HUES64 (cell line): ENCODE measurements around the gene KISS1.

ENCODE experiments used
- H3K27ac ChIP-seq: 2 replicates; pipeline ENCODE4 v1.7.0; 2013; ENCODE audit warnings: low read depth, low read length, inconsistent platforms
- H3K27me3 ChIP-seq: 2 replicates; pipeline ENCODE4 v1.6.1; 2013; ENCODE audit warnings: mild to moderate bottlenecking, low read length; ENCODE audit not compliant: insufficient read depth
- H3K36me3 ChIP-seq: 2 replicates; pipeline ENCODE4 v1.6.1; 2013; ENCODE audit warnings: mild to moderate bottlenecking, low read length; ENCODE audit not compliant: insufficient read depth
- H3K4me1 ChIP-seq: 2 replicates; pipeline ENCODE4 v1.6.1; 2013; ENCODE audit warnings: mild to moderate bottlenecking, low read length, moderate library complexity; ENCODE audit not compliant: insufficient read depth
- H3K4me3 ChIP-seq: 2 replicates; pipeline ENCODE4 v1.5.1; 2013; ENCODE audit warnings: mild to moderate bottlenecking, low read length, moderate library complexity
- H3K9ac ChIP-seq: 2 replicates; pipeline ENCODE4 v1.6.1; 2013; ENCODE audit warnings: mild to moderate bottlenecking, low read depth, low read length
- H3K9me3 ChIP-seq: 2 replicates; pipeline ENCODE4 v1.6.1; 2013; ENCODE audit warnings: low read depth, low read length; ENCODE audit not compliant: insufficient read depth
- WGBS: fragments of 150-250, 120-280 bp; methylation state at CpG from one replicate; pipeline ENCODE4 v1.1.7; 2013; ENCODE audit warnings: missing lambda C conversion rate; 5-methylcytosine and 5-hydroxymethylcytosine counted together

Gene KISS1

DNA sequence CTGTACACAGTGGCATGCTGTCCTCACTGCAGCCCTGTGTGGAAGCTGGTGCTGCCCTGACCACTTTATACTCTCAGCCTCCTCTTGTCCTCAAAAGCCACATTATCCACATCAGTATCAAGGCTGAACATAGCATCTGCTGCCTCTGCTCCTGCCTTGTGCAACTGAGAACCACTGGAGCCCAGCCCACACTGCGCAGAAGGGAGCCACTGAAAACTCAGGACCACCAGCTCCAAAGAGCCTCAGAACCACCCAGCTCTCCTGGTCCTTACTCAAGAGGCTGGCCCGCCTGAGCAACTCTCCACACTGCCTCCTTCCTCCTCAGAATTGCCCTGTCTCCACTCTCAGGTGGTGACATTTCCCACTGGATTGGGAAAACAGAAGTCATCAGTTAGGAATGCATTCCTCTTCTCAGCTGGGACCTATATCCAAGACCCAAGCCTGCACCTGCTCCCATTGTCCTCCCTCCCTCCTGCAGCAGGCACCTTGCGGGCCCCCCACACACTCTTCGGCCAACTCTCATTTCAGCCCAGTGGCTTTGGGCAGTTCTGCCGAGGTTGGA, 7.0 kb upstream of the KISS1 start:
- Histone ChIP-seq H3K9me3 (no peaks in the 10 kb centered on the region), H3K4me1 (peaks cover 3% of the 10 kb centered on the region; the same call in 1 of the 2 replicates), H3K9ac (no peak overlapping the region), H3K36me3 (no peaks in the 10 kb centered on the region), H3K27me3 (no peaks in the 10 kb centered on the region; the same call in 1 of the 2 replicates), H3K4me3 (no peak overlapping the region), H3K27ac (no peak overlapping the region)
- WGBS = 84% methylated on average over 5 of the region's 5 CpGs

DNA sequence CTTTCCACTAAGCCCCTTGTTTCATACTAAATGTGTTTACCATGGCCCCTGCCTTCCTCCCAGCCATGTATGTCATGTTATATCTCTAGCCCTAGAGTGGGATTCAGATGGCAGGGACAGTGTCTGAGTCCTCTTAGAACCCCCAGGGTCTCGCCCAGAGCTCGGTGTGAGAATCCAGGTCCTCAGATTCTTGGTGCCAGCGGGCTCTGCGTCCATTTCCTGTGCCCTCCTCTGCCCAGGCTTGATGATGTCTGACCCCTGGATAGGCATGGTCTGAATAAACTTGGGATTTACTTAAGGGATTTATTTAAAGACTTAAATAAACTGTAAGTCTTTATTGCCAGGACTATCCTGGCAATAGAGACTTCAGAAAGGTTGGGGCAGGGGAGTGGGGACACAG, 6.2 kb upstream of the KISS1 start:
- WGBS = 91% methylated on average over 4 of the region's 4 CpGs
- H3K9ac ChIP-seq = no peak overlapping the region
- H3K4me1 ChIP-seq = peaks cover 3% of the 10 kb centered on the region; the same call in 1 of the 2 replicates
- H3K4me3 ChIP-seq = no peak overlapping the region
- H3K36me3 ChIP-seq = no peaks in the 10 kb centered on the region
- no peaks in the 10 kb centered on the region for H3K9me3 ChIP-seq
- H3K27me3 ChIP-seq = no peaks in the 10 kb centered on the region; the same call in 1 of the 2 replicates
- no peak overlapping the region for H3K27ac ChIP-seq

DNA sequence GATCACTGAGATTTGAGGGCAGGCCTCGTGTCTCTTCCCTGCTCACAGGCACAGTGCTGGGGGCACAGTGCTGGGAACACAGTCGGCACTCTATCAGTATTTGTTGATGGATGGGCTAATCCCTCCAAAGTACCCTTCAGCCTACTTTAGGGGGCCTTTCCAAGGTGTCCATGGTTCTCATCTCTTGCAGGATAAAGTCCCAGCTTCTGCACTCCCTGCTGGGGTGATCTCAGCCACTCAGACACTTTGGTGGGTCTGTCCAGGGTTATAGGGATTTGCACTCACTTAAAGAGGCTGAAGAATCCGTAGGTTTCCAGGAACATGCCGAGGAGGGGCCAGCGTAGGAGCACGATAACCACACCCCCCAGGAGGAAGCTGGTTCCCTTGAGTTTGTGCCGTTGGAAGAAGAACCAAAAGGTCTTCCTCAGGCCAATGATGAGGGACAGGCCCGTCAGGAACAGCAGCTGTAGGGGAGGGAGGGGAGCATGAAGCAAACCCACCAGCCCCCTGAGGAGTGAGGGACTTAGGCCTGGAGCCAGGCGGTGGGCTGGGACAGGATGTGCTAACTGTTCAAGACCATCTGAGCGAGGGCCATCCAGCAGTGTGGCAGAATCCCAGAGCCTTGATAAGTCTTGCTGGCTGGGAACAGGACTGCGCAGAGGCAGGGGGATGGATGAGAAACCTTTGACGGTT, 5.2 kb upstream of the KISS1 start:
- Histone ChIP-seq H3K36me3 (no peaks in the 10 kb centered on the region), H3K9ac (no peak overlapping the region), H3K27ac (no peak overlapping the region), H3K27me3 (no peaks in the 10 kb centered on the region; the same call in 1 of the 2 replicates), H3K4me3 (no peak overlapping the region), H3K4me1 (peaks cover 3% of the 10 kb centered on the region; the same call in 1 of the 2 replicates), H3K9me3 (no peaks in the 10 kb centered on the region)
- 93% methylated on average over 12 of the region's 12 CpGs for WGBS

DNA sequence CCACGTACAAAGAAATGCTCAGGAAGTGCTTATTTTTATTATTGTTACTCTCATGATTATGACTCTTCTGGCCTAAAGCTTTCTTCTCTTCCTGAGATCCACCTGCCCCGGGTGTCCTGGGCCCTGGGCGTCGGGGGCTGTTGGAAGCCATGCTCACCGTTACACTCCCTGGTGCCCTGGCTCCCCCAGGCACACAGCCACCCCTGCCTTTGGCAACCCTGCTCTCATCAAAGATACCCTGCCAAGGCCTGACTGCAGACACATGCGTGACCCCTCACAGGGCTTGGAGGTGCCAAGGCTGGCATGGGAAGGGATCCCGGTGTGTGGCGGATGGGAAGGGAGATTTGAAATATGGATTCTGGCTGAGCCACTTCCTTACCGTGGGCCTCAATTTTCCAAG, 3.3 kb upstream of the KISS1 start:
- Histone ChIP-seq H3K27ac (no peak overlapping the region), H3K4me3 (no peak overlapping the region), H3K9me3 (no peaks in the 10 kb centered on the region), H3K9ac (no peak overlapping the region), H3K36me3 (no peaks in the 10 kb centered on the region), H3K27me3 (no peaks in the 10 kb centered on the region; the same call in 1 of the 2 replicates), H3K4me1 (peaks cover 3% of the 10 kb centered on the region; the same call in 1 of the 2 replicates)
- WGBS = 92% methylated on average over 9 of the region's 9 CpGs

DNA sequence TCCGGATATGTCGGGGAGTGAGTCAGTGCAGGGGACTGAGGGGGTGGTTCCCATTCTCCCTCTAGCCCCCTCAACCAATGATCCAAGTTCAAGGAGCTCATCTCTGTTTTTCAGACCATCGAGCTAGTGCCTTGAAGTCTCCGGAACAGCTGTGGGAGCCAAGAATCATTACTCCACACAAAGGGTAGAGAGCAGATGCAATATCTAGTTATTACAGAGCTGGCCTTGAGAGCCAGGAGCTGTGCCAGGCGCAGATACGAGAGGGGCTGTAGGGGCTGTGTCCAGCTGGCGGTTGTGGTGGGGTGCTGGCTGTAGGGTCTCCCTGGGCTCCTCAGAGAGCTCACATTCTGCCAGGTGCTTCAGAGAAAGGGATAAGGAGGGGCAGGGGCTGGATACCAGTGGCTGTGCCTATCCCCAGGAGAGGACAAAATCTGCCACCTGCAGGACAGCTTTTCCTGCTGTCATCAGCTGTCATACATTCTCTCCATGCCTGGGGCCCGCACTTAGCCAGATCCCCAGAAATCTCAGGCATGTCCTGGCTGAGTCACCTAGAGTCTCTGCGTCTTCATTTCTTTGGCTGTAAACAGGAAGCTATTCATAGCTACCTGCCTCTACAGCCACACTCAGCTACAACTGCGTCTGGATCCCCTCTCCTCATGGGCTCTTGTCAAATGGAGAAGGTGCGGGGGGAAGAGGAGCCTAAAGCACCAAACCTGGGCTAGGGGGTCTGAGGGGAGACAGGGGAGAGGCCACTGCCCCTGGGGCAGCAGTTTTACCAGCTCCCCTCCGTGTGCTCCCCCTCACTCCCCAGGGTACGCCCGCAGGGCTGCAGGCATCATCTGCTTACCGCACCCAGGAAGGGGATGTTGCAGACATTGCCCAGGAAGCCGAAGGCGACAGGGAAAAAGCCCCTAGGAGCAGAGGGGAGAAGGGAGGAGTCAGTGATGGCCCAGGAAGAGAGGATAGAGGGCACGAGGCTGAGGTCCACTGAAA, 2.4 kb upstream of the KISS1 start:
- no peaks in the 10 kb centered on the region; the same call in 1 of the 2 replicates for H3K27me3 ChIP-seq
- no peak overlapping the region for H3K27ac ChIP-seq
- H3K9ac ChIP-seq = no peak overlapping the region
- no peaks in the 10 kb centered on the region for H3K36me3 ChIP-seq
- H3K4me3 ChIP-seq = no peak overlapping the region
- H3K4me1 ChIP-seq = peaks cover 3% of the 10 kb centered on the region; the same call in 1 of the 2 replicates
- WGBS = 76% methylated on average over 17 of the region's 18 CpGs
- no peaks in the 10 kb centered on the region for H3K9me3 ChIP-seq

DNA sequence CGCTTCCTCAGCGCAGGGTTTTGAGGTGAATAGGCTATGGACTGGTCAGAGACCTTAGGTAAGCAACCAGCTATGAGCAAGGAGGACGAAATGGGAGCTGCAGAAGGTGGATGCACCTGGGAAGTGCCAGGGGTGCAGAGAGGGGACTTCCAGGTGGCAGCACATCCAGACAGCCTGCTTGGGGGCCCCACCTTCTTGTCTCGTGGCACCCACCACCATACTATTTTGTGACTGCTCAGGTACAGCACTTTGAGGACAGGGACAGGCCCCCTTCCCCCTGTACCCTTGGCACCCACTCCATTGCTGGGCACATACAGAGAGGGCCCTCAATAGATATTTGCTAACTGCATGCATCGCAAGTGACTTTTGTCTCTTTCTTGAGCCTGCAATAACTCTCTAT, 777 bp upstream of the KISS1 start:
- Histone ChIP-seq H3K9ac (no peak overlapping the region), H3K4me1 (peaks cover 3% of the 10 kb centered on the region; the same call in 1 of the 2 replicates), H3K27ac (no peak overlapping the region), H3K4me3 (no peak overlapping the region), H3K9me3 (no peaks in the 10 kb centered on the region), H3K27me3 (peaks cover 4% of the 10 kb centered on the region; the same call in 1 of the 2 replicates), H3K36me3 (no peaks in the 10 kb centered on the region)
- WGBS = 93% methylated on average over 5 of the region's 5 CpGs

DNA sequence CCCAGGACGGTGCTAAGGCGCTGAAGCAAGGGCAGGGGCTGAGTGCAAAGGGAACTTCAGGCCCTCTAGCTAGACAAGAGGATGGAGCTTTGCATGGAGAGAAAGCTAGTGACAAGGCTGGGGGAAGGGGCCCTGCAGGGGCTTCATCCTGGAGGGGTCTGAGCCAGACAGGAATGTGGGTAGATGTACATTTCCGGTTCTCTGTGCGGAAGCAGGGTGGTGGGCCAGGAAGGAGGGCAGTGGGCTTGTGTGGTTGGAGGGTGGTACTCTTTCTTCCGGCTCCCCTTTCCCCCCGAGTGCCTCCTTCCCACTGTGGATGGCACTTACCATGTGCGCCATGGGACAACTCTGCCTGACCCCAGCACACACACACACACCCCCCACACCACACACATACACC, 1.5 kb downstream of the KISS1 start:
- peaks cover 25% of the 10 kb centered on the region for H3K27me3 ChIP-seq
- peaks cover 3% of the 10 kb centered on the region for H3K4me1 ChIP-seq
- H3K9me3 ChIP-seq = no peaks in the 10 kb centered on the region
- H3K4me3 ChIP-seq = no peak overlapping the region
- H3K36me3 ChIP-seq = no peaks in the 10 kb centered on the region
- H3K9ac ChIP-seq = no peak overlapping the region
- no peak overlapping the region for H3K27ac ChIP-seq
- WGBS = 91% methylated on average over 7 of the region's 7 CpGs

DNA sequence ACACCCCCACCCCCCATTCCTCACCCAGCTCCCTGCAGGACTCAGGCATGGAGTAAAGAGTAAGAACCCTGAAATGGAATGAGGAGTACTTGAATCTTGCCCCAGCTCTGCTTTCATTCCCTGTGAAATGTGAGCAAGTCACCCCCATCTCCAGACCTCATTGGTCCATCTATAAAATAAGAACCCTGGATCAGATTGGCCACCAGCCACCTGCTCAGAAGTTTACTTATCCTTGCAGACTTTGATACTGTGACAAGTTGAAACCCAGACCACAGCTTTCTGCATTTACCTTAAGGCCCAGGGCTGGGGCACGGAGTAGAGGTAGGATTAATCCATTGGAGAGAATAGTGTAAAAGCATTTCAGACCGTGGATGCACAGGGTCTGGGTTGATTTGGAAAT, 2.2 kb downstream of the KISS1 start:
- 93% methylated on average over 2 of the region's 2 CpGs for WGBS
- Histone ChIP-seq H3K4me3 (no peak overlapping the region), H3K4me1 (peaks cover 3% of the 10 kb centered on the region), H3K9me3 (no peaks in the 10 kb centered on the region), H3K27me3 (peaks cover 32% of the 10 kb centered on the region), H3K36me3 (no peaks in the 10 kb centered on the region), H3K27ac (no peak overlapping the region), H3K9ac (no peak overlapping the region)

DNA sequence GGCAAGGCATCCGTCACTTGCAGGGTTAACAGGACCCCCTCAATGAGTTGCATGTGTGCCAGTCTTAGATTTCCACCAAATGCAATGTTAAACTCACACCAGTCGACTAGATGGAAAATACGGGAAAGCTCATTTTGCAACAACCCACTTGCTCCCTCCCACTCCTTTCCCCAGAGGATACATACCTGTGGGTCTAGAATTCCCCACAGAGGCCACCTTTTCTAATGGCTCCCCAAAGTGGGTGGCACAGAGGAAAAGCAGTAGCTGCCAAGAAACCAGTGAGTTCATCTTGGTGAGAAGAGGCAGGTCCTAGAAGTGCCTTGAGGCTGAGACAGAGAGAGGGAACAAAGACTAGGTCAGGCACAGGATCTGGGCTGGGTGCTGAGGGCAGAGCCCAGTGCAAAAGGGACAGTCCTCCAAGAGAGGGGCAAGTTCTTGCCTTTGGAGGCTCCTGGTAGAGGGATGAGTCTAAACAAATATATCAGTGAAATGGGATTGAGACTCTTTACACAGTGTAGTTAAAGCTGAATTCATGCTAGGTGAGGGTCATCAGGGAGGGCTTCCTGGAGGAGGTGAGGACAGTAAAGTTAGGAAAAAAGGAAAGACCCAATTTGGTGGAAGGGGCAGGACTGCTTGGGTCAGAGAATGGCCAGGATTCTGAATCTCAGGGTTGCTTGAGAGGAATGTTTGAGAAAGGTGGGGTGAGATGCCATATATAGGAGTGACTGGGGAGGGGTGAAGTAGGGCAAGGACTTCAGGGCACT, 3.5 kb downstream of the KISS1 start:
- Histone ChIP-seq H3K4me3 (no peak overlapping the region), H3K27me3 (peaks cover 45% of the 10 kb centered on the region), H3K9me3 (no peaks in the 10 kb centered on the region), H3K9ac (no peak overlapping the region), H3K4me1 (no peaks in the 10 kb centered on the region; the same call in 1 of the 2 replicates), H3K27ac (no peak overlapping the region), H3K36me3 (no peaks in the 10 kb centered on the region)
- 90% methylated on average over 3 of the region's 3 CpGs for WGBS

DNA sequence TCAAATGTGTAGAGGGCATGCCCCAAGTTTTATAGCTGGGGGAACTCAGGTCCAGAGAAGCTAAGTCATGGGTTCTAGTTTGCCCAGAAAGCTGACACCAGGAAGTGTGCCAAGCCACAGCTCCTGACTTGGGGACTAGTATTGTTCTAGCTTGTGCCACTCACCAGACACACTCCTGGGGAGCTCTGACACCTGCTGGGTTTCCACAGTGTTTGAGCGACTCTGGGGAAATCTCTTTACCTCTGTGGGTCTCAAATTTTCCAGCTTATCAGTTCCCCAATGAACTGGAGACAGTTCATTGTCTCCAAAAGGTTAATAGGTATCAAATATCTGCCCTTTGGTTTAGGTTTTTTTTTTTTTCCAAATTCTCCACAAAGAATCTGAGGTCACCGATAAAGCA, 4.2 kb downstream of the KISS1 start:
- WGBS = 92% methylated on average over 2 of the region's 2 CpGs

More for the DNA sequence above, 4.2 kb downstream of the KISS1 start:
- Histone ChIP-seq H3K36me3 (no peaks in the 10 kb centered on the region), H3K4me3 (no peak overlapping the region), H3K27ac (no peak overlapping the region), H3K9me3 (no peaks in the 10 kb centered on the region), H3K4me1 (no peaks in the 10 kb centered on the region; the same call in 1 of the 2 replicates), H3K27me3 (peaks cover 52% of the 10 kb centered on the region), H3K9ac (no peak overlapping the region)
